ENCODE measurements around the gene ACAN. TPM values are rescaled to one million over a fixed set of nuclear protein-coding genes. Genes with fewer than 3 reads are reported as not detected.
A peak's percentile ranks its signal among the peaks of the same experiment; 100 is the strongest.

Gene ACAN
- 0.03 TPM for total RNA-seq (ENCODE audit: unreplicated experiment)
- long read RNA-seq: 0 reads

DNA sequence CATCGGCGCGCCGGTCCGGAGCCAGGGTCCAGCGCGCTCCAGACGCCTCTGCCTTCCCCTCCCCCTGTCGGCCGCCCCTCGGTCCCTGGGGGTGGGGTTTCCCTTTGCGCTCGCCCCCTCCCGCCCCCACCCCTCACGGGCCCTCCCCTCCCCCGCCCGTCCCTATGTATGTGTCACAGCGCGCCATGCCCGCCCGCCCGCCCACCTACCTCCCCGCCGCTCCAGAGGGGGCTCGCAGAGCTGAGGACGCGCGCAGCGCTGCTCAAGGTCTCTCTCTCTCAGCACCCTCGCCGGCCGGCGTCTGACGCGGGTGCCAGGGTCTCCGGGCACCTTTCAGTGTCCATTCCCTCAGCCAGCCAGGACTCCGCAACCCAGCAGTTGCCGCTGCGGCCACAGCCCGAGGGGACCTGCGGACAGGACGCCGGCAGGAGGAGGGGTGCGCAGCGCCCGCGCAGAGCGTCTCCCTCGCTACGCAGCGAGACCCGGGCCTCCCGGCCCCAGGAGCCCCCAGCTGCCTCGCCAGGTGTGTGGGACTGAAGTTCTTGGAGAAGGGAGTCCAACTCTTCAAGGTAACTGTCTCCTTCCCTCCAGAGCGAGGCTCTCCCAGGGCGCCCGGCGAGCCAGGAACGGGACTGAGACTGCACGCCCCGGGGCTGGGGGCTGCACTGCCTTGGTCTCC, at the start of gene ACAN:
Gene ACAN, plus strand, starts transcription at position 196 of the 679 bp plus-strand sequence. CDS start 32,771 bp downstream, outside the sequence.
- Mint-ChIP-seq H3K9me3 (ENCODE audit: unreplicated experiment) (no peaks in the 10 kb centered on the region), H3K4me3 (ENCODE audit: unreplicated experiment) (peak within 1 kb of the TSS; percentile 89), H3K4me1 (ENCODE audit: unreplicated experiment) (peaks cover 4% of the 10 kb centered on the region), H3K36me3 (ENCODE audit: low read depth, unreplicated experiment) (no peaks in the 10 kb centered on the region), H3K27me3 (ENCODE audit: unreplicated experiment) (peaks cover 27% of the 10 kb centered on the region), H3K27ac (ENCODE audit: unreplicated experiment) (no peak within 1 kb of the TSS)
- DNase-seq (ENCODE audit: low spot score): peak; percentile 31
- TF ChIP-seq CTCF (IDR thresholded peaks at IDR 0.05; ENCODE audit: unreplicated experiment): no peak

- Mint-ChIP-seq H3K27me3 (ENCODE audit: unreplicated experiment) (no peaks in the 10 kb centered on the region), H3K4me3 (ENCODE audit: unreplicated experiment) (no peak overlapping the region), H3K9me3 (ENCODE audit: unreplicated experiment) (no peaks in the 10 kb centered on the region), H3K36me3 (ENCODE audit: low read depth, unreplicated experiment) (no peaks in the 10 kb centered on the region), H3K27ac (ENCODE audit: unreplicated experiment) (no peak overlapping the region), H3K4me1 (ENCODE audit: unreplicated experiment) (no peaks in the 10 kb centered on the region)
- no peak for DNase-seq (ENCODE audit: low spot score)
- no peak for TF ChIP-seq CTCF (IDR thresholded peaks at IDR 0.05; ENCODE audit: unreplicated experiment)
These were observed 46.7 kb upstream of the ACAN start for GRCh38 chr15:88756521-88756920.

DNA sequence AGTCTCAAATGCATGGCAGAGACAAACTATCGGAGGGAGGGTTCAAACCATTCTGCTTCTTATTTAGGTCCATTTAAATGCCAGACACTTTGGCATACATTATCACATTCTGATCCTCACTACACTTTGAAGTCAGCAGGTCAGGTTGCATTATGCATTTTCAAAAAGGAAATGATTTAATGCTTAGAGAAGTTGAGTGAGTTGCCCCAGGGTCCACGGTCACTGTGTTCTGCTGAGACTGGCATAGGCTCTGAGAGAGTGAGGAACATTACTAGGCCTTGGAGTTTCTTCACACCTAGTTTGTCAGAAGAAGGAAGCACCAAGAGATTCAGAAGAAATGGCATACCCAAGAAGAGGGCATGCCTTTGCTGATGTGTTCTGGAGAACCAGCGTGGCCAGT, 46.3 kb upstream of the ACAN start:
- H3K4me1 Mint-ChIP-seq (ENCODE audit: unreplicated experiment): no peaks in the 10 kb centered on the region
- no peak overlapping the region for H3K4me3 Mint-ChIP-seq (ENCODE audit: unreplicated experiment)
- H3K27me3 Mint-ChIP-seq (ENCODE audit: unreplicated experiment): no peaks in the 10 kb centered on the region

GRCh38 chr15:88759872-88760271, 43.4 kb upstream of the ACAN start:
- Mint-ChIP-seq H3K36me3 (ENCODE audit: low read depth, unreplicated experiment) (no peaks in the 10 kb centered on the region), H3K27ac (ENCODE audit: unreplicated experiment) (no peak overlapping the region), H3K4me1 (ENCODE audit: unreplicated experiment) (no peaks in the 10 kb centered on the region), H3K27me3 (ENCODE audit: unreplicated experiment) (no peaks in the 10 kb centered on the region), H3K4me3 (ENCODE audit: unreplicated experiment) (no peak overlapping the region), H3K9me3 (ENCODE audit: unreplicated experiment) (no peaks in the 10 kb centered on the region)
- no peak for TF ChIP-seq CTCF (IDR thresholded peaks at IDR 0.05; ENCODE audit: unreplicated experiment)
- DNase-seq (ENCODE audit: low spot score): no peak

More for the DNA sequence above, 46.3 kb upstream of the ACAN start:
- DNase-seq (ENCODE audit: low spot score): no peak
- Mint-ChIP-seq H3K9me3 (ENCODE audit: unreplicated experiment) (no peaks in the 10 kb centered on the region), H3K27ac (ENCODE audit: unreplicated experiment) (no peak overlapping the region), H3K36me3 (ENCODE audit: low read depth, unreplicated experiment) (no peaks in the 10 kb centered on the region)
- TF ChIP-seq CTCF (IDR thresholded peaks at IDR 0.05; ENCODE audit: unreplicated experiment): no peak

DNA sequence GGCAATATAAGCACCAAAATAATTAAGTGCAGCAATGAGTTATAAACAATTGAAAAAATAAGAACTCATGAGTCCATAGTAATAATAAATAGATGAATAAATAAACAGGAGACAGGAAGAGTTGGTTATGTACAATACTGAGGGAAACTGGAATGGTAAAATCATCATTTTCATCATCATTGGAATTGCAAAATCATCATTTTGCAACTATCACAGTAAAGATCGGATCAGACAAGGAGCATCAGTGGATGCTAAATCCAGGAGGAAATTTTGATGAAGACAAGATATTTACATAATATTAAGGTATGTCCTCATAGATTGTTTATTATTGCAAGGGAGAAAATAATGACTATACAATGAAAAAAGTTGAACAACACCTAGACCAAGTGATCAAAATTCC, 38.8 kb upstream of the ACAN start:
- no peak overlapping the region for H3K27ac Mint-ChIP-seq (ENCODE audit: unreplicated experiment)
- H3K36me3 Mint-ChIP-seq (ENCODE audit: low read depth, unreplicated experiment): no peaks in the 10 kb centered on the region
- no peak for DNase-seq (ENCODE audit: low spot score)
- no peak for TF ChIP-seq CTCF (IDR thresholded peaks at IDR 0.05; ENCODE audit: unreplicated experiment)
- H3K27me3 Mint-ChIP-seq (ENCODE audit: unreplicated experiment): no peaks in the 10 kb centered on the region
- peaks cover under 1% of the 10 kb centered on the region for H3K4me1 Mint-ChIP-seq (ENCODE audit: unreplicated experiment)
- no peaks in the 10 kb centered on the region for H3K9me3 Mint-ChIP-seq (ENCODE audit: unreplicated experiment)
- no peak overlapping the region for H3K4me3 Mint-ChIP-seq (ENCODE audit: unreplicated experiment)

All from endothelial cell (in vitro differentiated cells).